Lower leg skin (tissue), 3 donors: ENCODE measurements around the gene NOMO2.
"Not testable (repeated sequence)": the region's sequence is repeated elsewhere in the genome, so short reads cannot be mapped to it uniquely, and the experiment has no call there.

Source experiments
- POLR2A ChIP-seq, 2 donors: fragments of 450-650 bp; IDR thresholded peaks; one replicate each; pipeline ENCODE4 v1.6.1; 2016 to 2017; ENCODE audit warnings: antibody characterized with exemption in 2 of 2, mild to moderate bottlenecking in 1 of 2, moderate library complexity in 1 of 2
- TF ChIP-seq, protein P1 (sequence below), 3 donors: fragments of 450-650 bp; IDR thresholded peaks; one replicate each; pipeline ENCODE4 v1.5.1; 2016; ENCODE audit warnings: antibody characterized with exemption in 3 of 3, mild to moderate bottlenecking in 3 of 3, moderate library complexity in 2 of 3

DNA sequence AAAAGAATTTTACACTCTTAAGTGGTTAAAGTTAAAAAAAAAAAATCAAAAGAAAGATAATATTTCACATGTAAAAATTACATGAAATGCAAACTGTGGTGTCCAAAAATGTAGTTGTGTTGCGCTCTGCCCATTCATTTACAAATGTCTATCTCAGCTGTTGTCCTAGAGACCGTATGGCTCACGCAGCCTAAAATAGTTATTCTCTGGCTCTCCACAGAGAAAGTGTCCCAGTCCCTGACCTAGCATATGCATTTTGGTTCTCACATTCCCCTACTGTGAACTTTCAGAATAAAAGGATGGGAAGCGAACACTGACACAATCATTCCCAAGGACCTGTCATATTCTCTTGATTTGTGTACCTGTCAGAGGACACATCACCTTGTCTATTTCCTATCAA is 27.6 kb downstream of the NOMO2 start:
- TF ChIP-seq, protein P1, sequence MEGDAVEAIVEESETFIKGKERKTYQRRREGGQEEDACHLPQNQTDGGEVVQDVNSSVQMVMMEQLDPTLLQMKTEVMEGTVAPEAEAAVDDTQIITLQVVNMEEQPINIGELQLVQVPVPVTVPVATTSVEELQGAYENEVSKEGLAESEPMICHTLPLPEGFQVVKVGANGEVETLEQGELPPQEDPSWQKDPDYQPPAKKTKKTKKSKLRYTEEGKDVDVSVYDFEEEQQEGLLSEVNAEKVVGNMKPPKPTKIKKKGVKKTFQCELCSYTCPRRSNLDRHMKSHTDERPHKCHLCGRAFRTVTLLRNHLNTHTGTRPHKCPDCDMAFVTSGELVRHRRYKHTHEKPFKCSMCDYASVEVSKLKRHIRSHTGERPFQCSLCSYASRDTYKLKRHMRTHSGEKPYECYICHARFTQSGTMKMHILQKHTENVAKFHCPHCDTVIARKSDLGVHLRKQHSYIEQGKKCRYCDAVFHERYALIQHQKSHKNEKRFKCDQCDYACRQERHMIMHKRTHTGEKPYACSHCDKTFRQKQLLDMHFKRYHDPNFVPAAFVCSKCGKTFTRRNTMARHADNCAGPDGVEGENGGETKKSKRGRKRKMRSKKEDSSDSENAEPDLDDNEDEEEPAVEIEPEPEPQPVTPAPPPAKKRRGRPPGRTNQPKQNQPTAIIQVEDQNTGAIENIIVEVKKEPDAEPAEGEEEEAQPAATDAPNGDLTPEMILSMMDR (IDR thresholded peaks at IDR 0.05), result not testable (repeated sequence)
- TF ChIP-seq POLR2A (IDR thresholded peaks at IDR 0.05), result not testable (repeated sequence)
